Ovary (tissue), 3 donors: Measurements from ENCODE around the gene UBA52.

Experiments used
- CTCF ChIP-seq, 3 donors: fragments of 450-650 bp in 2 of 3; fragments of 200-600 bp in 1 of 3; IDR thresholded peaks; one replicate each; pipeline versions ENCODE4 v1.5.1 to v1.8.0; 2016 to 2022; ENCODE audit warnings: antibody characterized with exemption in 3 of 3, mild to moderate bottlenecking in 1 of 3
- POLR2A ChIP-seq: fragments of 450-650 bp; IDR thresholded peaks from one replicate; pipeline ENCODE4 v1.6.1; 2017; ENCODE audit warnings: antibody characterized with exemption, mild to moderate bottlenecking, moderate library complexity
- donor health status: DM: no; HTN: no; CAD: no.

- TF ChIP-seq CTCF (IDR thresholded peaks at IDR 0.05) = no peak
- no peak for TF ChIP-seq POLR2A
Observed at GRCh38 chr19:18601875-18602274, 30.2 kb downstream of the UBA52 start.
